ENCODE results near the gene SETD9.

The SETD9 gene

DNA sequence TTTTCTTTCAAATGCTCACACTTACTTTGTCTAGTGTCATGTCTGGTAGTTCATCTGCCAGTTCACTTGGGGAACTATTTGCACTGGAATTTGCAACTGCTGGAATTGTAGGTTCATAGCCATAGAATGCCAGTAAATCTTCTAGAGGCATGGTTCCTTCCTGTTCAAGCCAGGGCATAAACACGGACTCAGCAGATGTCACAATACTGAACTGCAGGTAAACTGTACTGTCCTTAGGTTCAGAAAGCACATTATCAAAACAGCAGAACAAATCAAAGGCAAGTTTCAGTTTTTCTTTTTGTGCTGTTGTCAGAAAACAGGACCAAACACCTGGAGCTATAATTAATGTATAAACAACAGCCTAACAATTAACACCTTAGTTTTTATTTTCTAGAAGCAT lies 29.5 kb downstream of the SETD9 start:
- no peak for DNase-seq (ENCODE audit: low read depth)

- peak; percentile 15 for DNase-seq (ENCODE audit: low read depth)
Measured at GRCh38 chr5:56941981-56942380, 32.6 kb downstream of the SETD9 start.

- no peak for DNase-seq (ENCODE audit: low read depth)
Measured at GRCh38 chr5:56947052-56947451, 37.7 kb downstream of the SETD9 start.

GRCh38 chr5:56950626-56951125 lies 41.3 kb downstream of the SETD9 start:
- DNase-seq (ENCODE audit: low read depth), result peak; percentile 59

GRCh38 chr5:56951126-56951945 lies 41.9 kb downstream of the SETD9 start:
- no peak for DNase-seq (ENCODE audit: low read depth)

GRCh38 chr5:56951946-56952691 lies 42.7 kb downstream of the SETD9 start, which contains the start of gene MIER3:
Gene MIER3, minus strand, starts transcription at chr5:56952123. Its CDS starts 21 bp downstream, at chr5:56952102.
- DNase-seq (ENCODE audit: low read depth), result peak; percentile 50

GRCh38 chr5:56954262-56954661 lies 44.9 kb downstream of the SETD9 start:
- no peak for DNase-seq (ENCODE audit: low read depth)

GRCh38 chr5:56958595-56958994 lies 49.2 kb downstream of the SETD9 start:
- no peak for DNase-seq (ENCODE audit: low read depth)

DNA sequence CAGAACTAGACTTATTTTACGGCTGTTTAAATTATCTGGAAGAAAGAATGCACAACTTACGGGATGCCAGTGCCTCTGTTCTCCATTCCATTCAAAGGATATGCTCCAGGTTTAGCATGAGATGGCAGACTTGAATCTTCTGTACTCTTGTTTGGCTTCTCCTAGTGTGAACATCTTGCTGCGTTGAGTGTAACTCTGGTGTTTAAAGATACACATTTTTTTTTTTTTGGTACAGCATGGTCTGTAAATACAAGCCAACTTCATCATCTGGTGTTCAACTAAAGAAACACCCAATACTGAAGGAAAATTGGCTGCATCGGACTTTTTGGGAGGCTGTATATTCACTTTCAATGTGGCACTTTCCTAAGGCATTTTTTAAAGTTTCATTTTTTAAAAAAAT lies 49.9 kb downstream of the SETD9 start:
- no peak for DNase-seq (ENCODE audit: low read depth)

- DNase-seq (ENCODE audit: low read depth), result no peak
Measured at GRCh38 chr5:56961746-56962145, 52.4 kb downstream of the SETD9 start.

DNA sequence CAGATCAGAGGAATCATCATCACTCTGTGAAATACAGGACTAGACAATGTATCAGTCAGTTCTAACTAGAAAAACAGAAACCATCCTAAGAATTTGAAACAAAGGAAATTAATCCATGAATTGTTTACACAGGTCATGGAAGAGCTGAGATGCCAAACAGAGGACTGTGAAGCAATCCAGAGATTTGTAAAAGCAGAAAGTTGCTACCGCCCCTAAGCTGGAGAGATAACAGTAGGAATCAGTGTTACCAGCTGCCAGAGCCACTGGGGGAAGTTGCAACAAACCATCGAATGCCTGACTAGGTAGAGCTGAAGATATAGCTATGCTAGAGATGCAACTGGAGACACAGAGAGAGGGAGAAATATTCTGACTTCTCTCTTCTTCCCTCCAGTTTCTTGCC lies 52.9 kb downstream of the SETD9 start:
- no peak for DNase-seq (ENCODE audit: low read depth)

GRCh38 chr5:56963246-56963645 lies 53.9 kb downstream of the SETD9 start:
- no peak for DNase-seq (ENCODE audit: low read depth)

- no peak for DNase-seq (ENCODE audit: low read depth)
Measured at GRCh38 chr5:56964173-56964572, 54.8 kb downstream of the SETD9 start.

All from stromal cell of bone marrow (primary cell).